NOMO-1 (cell line): Measurements from ENCODE around the gene DSTYK.

Experiments
- DNase-seq, 2 experiments: peaks; one replicate each; lab custom pipeline; 2025; ENCODE audit not compliant: unreplicated experiment in 2 of 2; lab: John Stamatoyannopoulos, UW

Gene DSTYK, protein sequence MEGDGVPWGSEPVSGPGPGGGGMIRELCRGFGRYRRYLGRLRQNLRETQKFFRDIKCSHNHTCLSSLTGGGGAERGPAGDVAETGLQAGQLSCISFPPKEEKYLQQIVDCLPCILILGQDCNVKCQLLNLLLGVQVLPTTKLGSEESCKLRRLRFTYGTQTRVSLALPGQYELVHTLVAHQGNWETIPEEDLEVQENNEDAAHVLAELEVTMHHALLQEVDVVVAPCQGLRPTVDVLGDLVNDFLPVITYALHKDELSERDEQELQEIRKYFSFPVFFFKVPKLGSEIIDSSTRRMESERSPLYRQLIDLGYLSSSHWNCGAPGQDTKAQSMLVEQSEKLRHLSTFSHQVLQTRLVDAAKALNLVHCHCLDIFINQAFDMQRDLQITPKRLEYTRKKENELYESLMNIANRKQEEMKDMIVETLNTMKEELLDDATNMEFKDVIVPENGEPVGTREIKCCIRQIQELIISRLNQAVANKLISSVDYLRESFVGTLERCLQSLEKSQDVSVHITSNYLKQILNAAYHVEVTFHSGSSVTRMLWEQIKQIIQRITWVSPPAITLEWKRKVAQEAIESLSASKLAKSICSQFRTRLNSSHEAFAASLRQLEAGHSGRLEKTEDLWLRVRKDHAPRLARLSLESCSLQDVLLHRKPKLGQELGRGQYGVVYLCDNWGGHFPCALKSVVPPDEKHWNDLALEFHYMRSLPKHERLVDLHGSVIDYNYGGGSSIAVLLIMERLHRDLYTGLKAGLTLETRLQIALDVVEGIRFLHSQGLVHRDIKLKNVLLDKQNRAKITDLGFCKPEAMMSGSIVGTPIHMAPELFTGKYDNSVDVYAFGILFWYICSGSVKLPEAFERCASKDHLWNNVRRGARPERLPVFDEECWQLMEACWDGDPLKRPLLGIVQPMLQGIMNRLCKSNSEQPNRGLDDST

DNA sequence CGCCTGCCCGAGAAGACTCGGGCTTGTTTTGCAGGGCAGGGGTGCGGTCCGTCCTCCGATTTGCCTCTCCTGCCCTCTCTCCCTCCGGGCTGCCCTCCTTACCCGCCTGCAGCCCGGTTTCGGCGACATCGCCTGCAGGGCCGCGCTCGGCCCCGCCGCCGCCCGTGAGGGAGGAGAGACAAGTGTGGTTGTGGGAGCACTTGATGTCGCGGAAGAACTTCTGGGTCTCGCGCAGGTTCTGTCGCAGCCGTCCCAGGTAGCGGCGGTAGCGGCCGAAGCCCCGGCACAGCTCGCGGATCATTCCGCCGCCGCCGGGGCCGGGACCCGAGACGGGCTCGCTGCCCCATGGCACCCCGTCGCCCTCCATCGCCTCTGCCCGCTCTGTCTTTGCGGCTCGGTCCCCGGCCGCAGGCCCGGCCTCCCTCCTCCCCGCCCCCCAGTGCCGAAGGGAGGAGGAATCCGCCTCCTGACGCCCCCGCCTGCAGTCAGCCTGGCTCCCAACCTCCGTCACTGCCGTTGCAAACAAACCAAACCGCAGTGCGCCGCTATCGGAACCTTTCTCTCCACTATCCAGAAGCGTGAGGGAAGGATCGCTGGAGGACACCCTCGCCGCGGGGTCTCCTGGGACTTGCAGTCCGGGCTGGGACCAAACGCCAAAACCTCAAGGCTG is at the start of gene DSTYK:
DSTYK (minus strand) TSS at position 534 of the 670 bp plus-strand sequence; CDS start at position 367, 167 bp downstream.
- DNase-seq = peak; percentile 88

DNA sequence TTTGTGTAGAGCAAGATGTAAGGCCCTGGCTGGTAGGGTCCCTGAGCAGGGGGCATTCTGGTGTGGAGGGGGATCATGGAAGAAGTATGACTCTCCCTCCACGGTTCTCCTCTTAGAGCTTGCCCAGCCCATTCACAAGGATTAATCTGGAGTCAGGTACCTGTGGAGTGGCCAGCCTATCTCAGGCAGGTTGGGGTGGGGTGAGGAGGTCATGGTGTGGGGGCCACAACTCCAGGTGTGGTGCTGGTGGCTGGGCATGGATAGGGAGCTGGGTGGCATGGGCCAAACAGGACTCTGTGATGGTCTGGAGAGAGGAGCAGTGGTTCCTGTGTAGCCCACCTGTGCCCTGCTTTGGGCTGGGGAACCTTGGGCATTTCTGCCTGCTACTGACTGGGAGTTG is 48.5 kb upstream of the DSTYK start:
- no peak for DNase-seq

DNA sequence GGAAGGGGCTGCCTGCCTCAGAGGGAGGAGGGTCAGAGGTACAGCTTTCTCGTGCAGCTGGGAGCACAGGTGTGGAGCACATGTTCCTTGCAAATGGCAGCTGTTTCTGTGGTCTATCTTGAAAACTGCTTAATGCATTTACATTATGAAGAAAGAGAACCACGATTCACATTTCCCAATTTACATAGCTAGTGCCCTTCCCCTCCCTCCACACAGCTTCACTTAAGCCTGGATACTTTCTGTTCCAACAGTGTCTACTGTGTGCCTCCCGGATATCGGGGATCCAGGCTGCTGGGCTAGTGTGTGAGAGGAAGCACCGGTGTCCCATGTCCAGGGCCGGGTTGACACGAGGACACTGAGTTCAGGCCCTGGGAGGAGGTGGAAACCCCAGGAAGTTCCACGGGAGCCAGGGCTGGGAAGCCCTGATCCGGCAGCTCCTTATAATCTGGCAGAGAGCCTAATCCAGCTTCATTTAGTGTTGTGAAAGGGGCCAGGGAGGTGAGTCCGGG is 47.9 kb upstream of the DSTYK start:
- DNase-seq = no peak

DNA sequence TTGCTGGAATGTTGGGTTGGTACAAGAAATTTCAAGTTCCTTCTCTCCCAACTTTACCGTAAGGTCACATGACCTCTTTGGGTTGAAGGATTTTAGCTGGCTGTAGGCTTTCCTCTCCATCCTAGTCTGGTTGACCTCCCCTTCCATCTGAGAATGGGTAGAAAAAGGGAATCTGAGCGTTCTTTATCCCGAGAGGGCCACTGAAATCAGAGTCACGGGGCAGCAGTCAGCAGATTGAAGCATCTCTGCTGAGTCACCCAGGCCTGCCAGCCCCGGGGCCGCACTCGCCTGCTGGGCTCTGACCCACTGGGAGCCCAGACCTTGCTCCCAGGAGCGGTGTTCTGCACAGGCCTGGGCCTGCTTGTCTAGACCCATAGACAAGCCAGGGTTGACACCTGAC is 47.2 kb upstream of the DSTYK start:
- DNase-seq = no peak

DNA sequence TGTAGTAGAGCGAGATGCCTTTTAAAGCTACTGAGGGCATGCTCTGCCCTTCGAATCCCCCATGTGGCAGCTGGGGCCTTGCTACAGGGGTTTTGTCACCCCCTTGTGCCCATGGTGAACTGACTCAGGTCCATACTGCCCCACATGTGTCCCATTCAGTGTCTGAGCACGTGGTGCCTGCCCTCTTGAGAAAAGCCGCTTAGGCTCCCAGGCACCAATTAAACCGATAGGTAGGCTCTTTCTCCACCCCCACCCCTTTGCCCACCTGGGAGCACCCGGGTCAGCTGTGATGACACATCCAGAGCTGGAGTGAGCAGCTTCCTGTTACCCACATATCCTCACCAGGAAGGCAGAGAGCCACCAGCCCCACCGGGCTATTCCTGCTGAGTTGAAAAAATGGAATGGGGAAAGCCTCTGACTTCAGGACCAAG is 46.8 kb upstream of the DSTYK start:
- DNase-seq = no peak

DNA sequence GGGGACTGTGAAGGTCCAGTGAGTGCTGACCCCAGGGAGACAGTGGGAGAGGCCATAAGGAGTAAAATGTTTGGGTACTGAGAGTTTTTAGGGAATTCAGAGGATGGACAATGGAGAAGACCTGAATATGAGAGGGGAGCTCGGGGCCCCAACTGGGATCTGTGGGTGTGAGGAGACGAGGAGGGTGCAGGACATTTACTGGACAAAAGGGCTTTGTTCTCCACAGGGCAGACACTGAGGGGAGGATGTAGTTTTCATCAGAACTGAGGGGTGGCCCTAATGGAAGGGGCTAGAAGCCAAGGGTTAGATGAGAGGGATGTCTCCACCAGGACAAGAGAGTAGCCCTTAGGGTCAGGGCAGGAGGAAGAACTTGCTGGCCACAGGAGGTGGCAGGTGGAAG is 46.2 kb upstream of the DSTYK start:
- DNase-seq = no peak

DNA sequence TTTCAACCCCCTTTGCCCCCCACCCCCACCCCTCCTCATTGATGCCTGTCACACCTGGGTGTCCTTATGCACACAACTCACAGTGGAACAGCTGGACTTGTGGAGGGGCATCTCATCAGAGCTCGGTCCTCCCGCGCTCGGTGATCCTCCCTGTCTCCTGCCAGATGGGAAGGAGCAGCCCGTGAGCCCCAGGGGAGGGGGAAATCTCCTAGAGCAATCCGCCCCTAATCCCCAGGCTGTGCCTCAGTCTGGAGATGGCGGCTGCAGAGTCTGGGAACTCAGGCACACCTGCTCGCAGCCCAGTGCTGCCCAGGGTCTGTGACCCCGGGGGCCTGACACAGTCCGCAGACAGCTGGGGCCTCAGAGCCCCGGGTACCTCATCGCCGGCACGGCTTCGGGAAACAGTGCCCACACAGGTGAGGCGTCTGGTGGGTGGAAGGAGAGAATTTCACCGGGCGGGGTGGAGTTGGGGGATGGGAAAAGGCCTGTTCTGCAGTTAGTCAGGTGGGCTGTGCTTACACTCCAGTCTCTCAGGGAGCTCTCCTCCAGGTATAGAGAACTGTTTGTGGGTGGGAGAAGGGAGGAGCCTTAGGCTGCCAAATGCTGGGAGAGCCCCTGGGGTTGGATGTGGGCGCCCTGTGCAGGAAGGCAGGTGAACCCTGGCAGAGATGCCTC is 45.6 kb upstream of the DSTYK start:
- DNase-seq = no peak

DNA sequence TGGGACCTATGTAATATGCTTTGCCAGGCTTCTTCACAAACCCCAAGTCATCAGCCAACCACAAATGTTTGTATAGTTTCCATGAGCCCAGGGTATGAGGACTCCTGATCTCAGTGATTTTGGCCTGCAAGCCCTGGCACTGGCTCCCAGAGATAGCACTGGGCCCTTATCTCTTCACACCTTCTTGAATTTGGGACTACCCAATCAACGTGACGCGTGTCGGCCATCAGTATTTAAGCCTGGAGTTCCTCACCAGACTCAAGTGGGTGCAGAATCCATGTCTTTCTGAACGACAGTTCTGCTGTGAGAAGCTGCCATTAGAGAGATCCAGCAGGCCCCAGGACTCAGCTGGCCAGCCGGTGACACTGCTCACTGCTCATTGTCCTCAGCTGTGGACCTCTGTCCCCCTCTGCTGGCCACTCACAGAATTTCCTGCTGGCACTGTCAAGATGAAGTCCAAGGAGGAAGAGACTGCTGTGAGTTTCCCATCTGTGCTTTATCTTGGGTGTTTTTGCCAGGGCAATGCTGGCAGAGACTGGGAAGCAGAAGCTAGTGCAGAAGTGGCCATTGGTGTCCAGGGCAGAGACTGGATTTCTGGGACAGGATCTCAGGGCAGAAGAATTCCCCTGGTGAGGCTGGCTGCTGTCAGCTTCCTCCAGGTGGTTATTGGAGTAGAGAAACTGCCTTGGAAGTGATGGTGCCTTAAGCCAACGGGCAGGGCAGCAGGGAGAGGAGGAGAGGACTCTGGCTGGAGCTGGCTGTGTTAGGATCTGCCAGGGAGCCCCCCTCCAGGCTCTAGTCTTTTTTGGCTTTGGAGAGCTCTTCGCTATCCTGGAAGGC is 44.7 kb upstream of the DSTYK start:
- peak; percentile 54 to 81 for DNase-seq

DNA sequence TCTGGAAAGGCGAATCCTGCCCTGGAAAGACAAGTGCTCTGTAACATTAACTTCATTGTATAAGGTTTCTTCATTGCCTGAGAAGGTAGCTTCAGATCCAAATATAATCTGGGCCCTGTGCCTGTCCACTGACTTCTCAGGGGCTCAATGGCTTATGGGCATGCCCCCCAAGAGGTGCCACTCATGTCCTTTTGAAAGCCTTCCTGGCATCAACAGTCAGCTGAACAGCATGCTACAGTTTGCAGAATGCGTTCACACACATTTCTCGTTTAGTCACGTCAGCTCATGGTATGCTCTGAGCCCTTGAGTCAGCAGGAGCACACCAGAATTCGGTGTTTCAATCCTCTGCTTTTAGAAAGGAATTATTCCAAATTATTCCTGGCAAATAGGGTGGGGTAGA is 40.1 kb upstream of the DSTYK start:
- DNase-seq = no peak

DNA sequence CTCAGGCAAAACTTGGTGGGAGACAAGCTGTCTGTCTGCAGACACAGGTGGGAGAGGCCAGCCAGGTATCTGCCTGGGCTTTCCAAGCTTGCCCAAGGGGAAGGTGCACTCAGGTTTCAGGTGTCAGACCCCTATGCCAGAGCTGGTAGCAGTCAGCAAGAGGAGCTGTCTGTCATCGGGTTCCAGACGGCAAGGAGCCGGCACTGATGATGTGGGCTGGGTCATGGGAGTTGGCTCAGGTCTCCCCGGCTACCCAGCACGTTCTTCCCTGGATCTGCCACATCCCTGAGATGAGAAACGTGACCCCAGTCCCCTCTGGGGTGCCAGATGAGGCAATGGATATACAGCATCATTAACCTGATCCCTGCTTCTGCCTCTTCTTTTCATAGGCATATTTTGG is 39.2 kb upstream of the DSTYK start:
- DNase-seq = no peak

DNA sequence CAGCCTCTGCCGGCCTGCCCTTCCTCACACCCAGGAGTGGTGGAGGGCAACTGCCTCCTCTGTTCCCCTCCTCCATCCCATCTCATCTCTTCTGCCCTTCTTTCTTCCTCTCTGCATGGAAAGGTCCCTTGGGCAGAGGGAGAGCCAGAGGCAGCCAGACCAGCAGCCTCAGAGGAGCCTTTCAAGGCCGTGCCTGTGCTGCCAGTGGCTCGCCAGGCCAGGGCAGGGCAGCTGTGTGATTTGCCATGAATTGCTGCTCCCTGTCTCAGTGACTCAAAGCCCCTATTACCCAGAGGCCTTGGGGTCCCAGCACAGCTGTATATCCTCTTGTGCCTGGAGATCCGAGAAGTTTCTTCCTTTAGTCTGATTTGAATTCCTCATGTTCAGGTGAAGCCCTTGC is 38.1 kb upstream of the DSTYK start:
- no peak for DNase-seq

DNA sequence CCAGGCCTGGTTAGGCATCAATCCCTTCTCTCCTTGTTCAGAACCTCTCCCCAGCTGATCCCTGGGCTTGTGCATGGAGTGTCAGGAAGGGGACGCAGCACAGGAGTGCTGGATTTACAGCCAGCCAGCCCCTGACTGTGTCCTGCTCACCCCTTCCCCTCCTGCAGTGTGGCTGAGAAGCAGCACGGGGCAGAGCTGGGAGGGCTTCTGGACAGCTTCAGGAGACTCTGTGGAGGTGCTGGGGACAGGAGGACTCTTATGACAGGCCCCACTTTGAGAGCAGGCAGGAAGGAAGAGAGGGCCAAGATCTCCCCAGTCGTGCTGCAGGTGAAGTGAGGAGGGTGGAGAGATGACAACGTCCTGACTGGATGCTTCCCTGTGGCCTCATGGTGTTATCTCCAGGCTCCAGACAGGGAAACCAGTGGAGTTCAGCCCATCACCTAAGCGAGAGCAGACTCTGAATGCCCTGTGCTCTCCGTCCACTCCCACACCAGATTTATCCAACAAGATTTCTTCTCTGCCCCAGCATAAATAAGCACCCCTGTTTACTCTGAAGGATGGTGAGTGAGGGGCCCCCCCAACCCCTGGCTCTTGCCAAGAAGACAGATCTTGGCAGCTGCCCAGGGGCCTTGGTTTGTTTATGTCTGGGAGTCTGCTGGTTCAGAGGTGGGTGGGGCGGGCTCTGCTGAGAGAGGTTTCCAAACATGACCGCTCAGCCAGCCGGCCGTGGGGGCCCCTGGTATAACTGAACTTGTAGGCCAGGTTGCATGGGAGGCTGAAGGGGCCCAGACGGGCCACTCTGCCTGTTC is 37.5 kb upstream of the DSTYK start:
- DNase-seq = no peak

DNA sequence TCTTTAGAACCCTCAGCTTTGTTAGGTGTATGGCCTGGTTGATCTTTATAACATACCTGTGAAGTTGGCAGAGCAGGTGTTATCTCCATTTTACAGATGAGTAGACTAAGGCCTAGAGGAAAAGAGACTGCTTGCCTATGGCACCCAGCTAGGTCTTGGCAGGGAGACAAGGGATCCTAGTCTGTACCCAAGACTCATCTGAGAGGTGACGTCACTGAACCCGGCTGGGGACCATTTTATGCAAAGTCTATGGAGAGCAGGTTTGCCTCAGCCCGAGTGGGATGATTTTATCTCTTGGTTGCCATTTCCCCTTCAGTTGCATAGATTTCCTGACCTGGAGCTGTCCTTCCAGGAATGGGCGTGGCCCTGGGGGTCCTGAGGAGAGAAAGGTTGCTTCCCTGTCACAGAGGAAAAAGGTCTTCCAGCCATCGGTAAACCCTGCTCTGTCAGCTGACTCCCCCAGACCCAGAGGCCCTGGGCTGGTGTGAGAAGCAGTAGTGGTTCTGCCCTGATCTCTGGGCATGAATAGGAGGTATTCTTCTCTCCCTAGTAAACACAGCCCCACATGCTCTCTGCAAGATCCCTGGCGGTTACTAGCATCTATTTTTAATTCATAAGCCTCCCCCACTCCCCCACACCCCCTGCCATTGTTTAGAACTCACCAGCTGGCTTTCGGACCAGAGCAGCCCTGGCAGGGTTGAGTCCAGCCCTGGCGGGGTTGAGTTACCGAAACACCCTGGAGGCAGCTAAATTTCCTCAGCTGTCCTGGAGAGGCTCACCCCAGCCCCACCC is 35.8 kb upstream of the DSTYK start:
- no peak for DNase-seq

DNA sequence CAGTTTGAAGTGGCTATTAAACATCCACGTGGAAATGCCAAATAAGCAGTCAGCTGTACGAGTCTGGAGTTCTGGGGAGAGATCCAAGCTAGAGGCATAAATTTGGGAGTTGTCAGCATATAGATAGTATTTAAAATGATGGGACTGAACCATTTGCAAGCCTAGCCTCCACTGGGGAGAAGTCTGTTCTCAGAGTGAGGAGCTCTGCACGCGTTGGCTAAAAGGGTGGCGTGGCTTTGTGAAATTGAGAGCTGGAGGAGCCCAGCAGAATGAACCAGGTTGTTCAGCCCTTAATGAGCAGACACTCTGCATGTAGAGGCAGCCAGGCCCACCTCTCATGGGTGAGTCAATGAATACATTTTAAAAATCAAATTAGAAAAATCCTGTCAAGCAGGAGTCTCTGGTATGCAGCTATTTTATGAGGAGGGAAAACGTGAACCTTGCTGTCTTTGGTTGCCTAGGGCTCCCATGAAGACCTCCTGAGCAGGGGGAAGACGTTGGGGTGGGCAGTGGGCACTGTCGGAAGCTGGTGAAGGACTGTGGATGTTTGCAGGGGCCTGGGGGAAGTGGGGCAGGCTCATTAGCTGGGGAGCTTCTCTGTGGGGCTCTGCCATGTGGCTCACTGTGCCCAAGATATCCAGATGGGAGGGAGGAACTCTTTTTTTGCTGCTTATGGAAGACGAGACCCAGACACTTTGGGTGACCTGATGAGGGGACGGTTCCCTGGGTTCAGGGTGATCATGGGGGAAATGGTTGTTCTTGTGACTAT is 35.0 kb upstream of the DSTYK start:
- no peak for DNase-seq

DNA sequence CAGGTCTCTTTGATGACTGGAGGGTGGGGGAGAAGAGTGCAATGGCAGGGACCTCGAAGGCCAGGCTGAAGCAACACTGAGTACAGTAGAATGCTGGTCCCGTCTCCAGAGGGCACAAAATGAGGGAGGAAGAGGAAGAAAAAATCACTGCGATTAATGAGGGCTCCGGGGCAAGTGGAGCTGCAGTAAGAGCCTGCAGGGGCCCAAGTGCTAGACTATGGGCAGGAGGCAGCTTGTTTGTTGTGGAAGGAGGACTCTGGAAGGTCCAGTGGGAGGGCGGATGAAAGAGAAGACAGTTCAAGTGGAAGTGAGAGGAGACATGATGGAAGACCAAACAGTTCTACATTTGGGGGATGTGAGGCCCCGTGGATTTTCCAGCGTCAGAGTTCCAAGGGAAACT is 33.6 kb upstream of the DSTYK start:
- no peak for DNase-seq

DNA sequence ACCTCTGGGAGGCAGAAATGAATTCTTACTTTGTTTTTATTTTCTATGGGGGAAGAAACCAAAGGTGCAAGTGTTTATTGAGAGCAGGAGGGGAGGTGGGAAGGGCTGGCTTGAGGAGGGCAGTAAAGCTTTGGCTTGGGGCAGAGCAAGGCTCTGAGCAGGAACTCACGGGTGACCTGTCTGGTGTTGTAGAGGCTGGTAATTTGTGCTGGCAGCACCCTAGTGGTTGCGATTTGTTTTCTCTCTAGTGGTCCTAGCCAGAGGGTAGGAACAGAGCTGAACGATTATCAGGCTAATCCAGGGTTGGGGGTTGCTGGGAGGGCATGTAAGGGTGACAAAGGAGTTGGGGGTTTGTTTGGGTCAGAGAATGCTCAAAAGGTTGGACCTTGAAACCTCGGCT is 32.9 kb upstream of the DSTYK start:
- no peak for DNase-seq
